OCI-M2 (cell line): ENCODE data around the gene TTYH1.
"Not testable (repeated sequence)": the region's sequence is repeated elsewhere in the genome, so short reads cannot be mapped to it uniquely, and the experiment has no call there.

ENCODE experiments used
- DNase-seq: peaks from one replicate; lab custom pipeline; 2025; ENCODE audit not compliant: unreplicated experiment; lab: John Stamatoyannopoulos, UW

The TTYH1 gene

GRCh38 chr19:54439174-54439851 lies 24.0 kb downstream of the TTYH1 start:
- no peak for DNase-seq

- no peak for DNase-seq
These were observed 25.4 kb downstream of the TTYH1 start for GRCh38 chr19:54440641-54441040.

DNA sequence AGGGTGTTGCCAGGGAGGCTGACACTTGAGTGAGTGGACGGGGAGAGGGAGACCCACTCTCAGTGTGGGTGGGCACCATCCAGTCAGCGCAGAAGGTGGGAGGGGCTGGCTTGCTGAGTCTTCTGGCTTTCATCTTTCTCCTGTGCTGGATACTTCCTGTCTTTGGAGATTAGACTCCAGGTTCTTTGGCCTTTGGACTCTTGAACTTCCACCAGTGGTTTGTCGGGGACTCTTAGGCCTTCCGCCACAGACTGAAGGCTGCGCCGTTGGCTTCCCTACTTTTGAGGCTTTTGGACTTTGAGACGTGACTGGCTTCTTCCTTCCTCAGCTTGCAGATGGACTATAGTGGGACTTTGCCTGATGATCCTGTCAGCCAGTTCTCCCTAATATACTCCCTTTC lies 29.5 kb downstream of the TTYH1 start:
- no peak for DNase-seq

DNA sequence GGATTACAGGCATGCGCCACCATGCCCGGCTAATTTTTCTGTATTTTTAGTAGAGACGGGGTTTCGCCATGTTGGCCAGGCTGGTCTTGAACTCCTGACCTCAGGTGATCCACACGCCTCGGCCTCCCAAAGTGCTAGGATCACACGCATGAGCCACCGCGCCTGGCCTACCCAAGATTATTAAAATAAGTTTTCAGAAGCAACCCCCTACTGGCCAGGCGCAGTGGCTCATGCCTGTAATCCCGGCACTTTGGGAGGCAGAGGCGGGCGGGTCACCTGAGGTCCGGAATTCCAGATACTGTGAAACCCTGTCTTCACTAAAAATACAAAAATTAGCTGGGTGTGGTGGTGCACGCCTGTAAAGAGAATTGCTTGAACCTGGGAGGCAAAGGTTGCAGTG lies 31.1 kb downstream of the TTYH1 start:
- not testable (repeated sequence) for DNase-seq

DNA sequence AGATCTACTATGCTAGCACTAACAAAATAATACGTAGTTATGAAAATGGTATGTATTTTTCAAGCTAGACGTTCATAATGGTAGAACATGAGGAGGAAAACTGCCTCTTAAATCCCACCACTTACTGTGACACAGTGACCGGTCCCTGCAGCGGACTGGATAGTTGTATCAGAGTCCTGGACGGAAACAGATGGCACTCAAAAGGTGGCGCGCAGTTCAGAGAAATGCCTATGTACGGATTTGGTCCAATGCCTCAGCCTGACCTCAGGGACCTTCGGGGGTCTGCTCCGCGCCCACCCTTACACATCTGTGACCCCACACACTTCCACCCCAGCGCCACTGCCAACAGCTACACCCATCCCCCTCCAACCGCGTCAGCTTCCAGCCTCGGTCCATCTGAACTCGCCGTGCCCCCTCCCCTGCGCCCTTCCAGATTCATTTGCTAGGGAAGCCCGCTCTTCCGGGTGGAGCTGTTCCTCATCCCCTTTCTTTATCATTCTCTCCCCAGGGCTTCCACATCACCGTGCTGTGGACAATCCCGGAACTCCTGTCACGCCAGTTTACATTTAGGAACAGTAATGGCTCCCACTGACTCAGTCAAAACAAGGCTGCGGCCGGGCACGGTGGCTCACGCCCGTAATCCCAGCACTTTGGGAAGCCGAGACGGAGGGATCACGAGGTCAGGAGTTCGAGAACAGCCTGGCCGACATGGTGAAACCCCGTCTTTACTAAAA lies 32.9 kb downstream of the TTYH1 start:
- DNase-seq, result peak; percentile 33

GRCh38 chr19:54448774-54449700 lies 33.8 kb downstream of the TTYH1 start, which contains the start of gene LENG8:
Gene LENG8, plus strand, starts transcription at chr19:54449199. Its CDS starts 2,146 bp downstream, at chr19:54451345.
- DNase-seq, result peak; percentile 88

- no peak for DNase-seq
These were observed 34.4 kb downstream of the TTYH1 start for GRCh38 chr19:54449701-54450069.

- DNase-seq, result no peak
These were observed 36.1 kb downstream of the TTYH1 start for GRCh38 chr19:54451331-54451871.

DNA sequence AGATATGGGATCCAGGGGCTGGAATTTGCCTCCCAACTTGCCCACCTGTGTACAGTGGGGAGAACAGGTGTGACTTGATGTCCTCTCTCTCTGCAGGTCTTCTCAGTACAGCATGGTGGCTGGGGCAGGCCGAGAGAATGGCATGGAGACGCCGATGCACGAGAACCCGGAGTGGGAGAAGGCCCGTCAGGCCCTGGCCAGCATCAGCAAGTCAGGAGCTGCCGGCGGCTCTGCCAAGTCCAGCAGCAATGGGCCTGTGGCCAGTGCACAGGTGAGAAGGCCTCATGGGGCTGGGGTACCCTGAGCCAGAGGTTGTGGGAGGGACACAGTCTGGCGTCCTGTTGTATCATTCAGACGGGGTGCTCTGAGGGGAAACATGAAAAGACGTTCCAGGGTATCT lies 36.7 kb downstream of the TTYH1 start:
- DNase-seq, result no peak

DNA sequence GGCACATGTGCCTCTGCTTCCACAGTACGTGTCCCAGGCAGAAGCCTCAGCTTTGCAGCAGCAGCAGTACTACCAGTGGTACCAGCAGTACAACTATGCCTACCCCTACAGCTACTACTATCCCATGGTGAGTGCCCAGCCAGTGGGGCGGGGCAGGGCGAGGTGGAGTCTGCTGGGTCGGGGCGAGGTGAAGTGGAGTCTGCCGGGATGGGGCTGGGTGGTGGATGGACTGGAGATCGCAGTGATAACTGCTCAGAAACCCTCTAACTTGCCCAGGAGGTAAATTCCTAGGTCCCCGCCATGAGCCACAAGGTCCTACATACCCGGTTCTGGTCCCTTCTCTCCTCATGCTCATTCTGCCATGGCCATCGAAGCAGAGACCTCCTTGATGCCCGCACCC lies 37.4 kb downstream of the TTYH1 start:
- no peak for DNase-seq

- DNase-seq, result no peak
These were observed 38.9 kb downstream of the TTYH1 start for GRCh38 chr19:54453921-54454780.

DNA sequence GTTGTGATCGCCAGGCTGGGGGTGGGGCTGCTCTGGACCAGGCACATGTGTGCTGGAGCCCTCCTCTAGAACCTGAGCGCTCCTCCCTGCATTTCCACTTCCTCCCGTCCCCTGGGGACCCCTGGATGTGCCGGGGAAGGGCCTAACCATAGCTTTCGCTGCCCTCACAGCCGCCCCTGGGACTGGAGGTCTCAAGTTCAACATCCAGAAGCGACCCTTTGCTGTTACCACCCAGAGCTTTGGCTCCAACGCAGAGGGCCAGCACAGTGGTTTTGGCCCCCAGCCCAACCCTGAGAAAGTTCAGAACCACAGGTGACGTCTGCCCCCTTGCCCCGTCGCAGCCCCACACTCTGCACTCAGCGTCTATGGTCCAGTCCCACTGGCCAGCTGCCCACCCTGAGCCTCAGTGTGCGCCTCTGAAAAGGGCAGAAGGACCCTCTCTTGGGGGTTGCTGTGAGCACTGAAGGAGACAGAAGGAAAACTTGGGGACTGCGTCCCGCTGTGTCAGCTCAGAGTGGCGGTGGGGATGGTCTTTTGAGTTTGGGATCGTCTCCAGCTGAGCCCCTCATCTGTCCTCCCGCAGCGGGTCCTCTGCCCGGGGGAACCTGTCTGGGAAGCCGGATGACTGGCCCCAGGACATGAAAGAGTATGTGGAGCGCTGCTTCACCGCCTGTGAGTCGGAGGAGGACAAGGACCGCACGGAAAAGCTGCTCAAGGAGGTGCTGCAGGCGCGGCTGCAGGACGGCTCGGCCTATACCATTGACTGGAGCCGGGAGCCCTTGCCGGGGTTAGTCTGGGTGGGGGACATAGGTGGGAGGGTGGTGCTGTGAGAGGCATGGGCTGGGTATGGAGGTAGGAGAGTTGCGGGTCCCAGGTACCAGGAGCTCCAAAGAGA lies 39.8 kb downstream of the TTYH1 start:
- no peak for DNase-seq

- no peak for DNase-seq
These were observed 40.6 kb downstream of the TTYH1 start for GRCh38 chr19:54455786-54456422.

DNA sequence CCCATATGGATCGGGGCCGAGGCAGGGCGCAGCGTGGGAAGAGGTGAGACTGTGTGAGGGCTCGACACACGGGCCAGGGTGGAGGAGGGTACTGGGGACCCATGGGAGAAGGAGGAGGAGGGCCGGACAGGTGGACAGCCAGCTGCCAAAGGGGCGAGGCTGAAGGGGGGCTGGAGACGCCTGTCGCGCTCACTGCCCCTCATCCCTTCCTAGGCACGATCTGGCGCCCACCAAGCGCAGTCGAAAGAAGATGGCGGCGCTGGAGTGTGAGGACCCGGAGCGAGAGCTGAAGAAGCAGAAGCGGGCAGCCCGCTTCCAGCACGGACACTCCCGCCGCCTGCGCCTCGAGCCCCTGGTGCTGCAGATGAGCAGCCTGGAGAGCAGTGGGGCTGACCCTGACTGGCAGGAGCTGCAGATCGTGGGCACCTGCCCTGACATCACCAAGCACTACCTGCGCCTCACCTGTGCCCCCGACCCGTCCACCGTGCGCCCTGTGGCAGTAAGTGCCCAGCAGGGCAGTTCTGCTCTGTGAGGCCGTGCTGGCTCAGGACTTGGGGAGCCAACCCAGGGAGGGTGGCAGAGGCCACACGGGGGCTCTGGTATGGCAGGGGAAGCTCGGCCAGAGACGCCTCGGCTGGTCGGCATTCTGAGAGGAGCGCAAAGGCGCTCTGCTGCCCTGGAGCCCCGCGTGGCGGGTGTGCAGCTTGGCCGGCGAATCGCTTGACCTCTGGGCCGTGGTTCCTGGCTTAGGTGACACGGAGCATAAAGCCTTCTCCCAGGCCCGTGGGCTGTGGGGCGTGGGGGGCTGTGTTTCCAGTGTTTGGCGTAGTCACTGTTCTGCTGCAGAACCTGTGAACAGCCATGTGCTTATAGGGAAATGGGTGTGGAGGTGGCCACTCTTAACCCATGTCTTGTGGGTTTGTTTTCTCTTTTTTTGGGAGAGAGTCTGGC lies 41.4 kb downstream of the TTYH1 start:
- DNase-seq, result no peak

DNA sequence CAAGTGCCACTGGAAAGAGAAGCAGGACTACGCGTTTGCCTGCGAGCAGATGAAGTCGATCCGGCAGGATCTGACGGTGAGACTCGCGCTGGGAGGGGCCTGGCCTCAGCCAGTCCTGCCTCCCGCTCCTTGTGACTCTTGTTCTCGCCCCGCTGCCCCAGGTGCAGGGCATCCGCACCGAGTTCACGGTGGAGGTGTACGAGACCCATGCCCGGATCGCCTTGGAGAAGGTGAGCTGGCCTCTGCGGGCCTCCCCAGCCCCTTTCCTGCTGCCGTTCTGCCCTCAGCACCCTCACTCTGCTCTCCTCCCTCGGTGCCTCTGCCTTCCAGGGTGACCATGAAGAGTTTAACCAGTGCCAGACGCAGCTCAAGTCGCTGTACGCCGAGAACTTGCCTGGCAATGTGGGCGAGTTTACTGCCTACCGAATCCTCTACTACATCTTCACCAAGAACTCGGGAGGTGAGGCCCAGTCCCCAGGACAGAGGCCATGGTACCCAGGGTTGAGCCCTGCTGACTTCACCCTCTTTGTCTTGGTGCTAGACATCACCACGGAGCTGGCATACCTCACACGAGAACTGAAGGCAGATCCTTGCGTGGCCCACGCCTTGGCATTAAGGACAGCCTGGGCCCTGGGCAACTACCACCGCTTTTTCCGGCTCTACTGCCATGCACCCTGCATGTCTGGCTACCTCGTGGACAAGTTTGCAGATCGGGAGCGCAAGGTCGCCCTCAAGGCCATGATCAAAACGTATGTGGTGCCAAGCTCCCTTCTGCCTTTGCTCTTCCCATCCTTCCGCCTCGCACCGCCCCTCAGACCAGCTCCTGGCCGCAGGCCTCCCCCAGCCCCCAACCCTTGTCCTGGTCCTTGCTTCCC lies 42.7 kb downstream of the TTYH1 start:
- no peak for DNase-seq

GRCh38 chr19:54458648-54459281 lies 43.5 kb downstream of the TTYH1 start:
- no peak for DNase-seq
